AG09319 (cell line): Measurements from ENCODE around the gene DCLK2.

Source experiments
- DNase-seq: peaks from one replicate; pipeline ENCODE4 v3.0.0-alpha.2; 2010; ENCODE audit warnings: low read depth; ENCODE audit errors: extremely low read depth
- CTCF ChIP-seq: IDR thresholded peaks from 2 replicates; pipeline ENCODE4 v1.5.1; 2011; ENCODE audit warnings: low read depth, mild to moderate bottlenecking, inconsistent platforms, low read length, moderate library complexity

The DCLK2 gene

DNA sequence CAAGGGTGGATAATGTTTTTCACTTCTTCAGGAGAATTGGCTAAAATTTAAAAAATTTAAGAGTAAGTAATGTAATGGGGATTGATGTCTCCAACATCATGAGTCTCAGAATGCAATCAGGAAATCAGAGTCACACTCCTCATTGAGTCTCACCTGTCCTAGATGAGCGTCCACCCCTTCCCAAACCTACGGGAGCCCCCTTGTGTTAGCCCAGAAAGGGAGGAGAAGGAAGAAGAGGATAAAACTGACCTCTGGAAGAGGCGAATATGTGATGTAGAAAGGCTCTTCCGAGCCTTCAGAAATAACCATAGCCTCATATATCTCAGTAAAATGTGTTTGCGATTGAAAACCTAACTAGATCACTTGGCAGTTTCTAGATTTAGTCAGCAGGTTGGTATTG lies 157.1 kb downstream of the DCLK2 start:
- no peak for TF ChIP-seq CTCF
- DNase-seq = no peak

DNA sequence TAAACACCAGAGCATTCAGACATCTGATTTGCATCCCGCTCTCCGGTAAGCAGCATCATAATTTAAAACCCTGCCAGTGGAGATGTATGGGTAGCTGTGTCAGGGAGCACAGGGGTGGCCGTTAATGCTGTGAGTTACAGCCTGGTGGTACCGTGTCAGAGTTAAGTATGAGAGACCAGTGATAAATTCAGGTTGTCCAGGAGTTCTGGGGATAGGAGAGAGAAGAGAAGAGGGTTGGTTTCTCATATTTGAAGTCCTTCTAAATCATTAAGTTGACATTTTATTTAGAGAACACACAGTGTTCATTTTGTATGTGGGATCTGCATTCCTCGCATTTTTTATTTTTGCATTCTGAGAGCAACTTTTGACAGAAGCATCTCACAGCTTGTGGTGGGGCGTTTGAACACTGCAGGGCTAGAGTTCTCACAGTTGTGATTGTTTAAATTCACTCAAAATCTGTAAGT lies 157.6 kb downstream of the DCLK2 start:
- TF ChIP-seq CTCF = no peak
- DNase-seq = no peak

- no peak for DNase-seq
- TF ChIP-seq CTCF = no peak
Measured at GRCh38 chr4:150236626-150237025, 158.4 kb downstream of the DCLK2 start.

GRCh38 chr4:150237110-150237872 lies 159.0 kb downstream of the DCLK2 start:
- peak; percentile 87 for DNase-seq
- TF ChIP-seq CTCF = no peak

- TF ChIP-seq CTCF = no peak
- DNase-seq = no peak
Measured at GRCh38 chr4:150238591-150238990, 160.3 kb downstream of the DCLK2 start.

DNA sequence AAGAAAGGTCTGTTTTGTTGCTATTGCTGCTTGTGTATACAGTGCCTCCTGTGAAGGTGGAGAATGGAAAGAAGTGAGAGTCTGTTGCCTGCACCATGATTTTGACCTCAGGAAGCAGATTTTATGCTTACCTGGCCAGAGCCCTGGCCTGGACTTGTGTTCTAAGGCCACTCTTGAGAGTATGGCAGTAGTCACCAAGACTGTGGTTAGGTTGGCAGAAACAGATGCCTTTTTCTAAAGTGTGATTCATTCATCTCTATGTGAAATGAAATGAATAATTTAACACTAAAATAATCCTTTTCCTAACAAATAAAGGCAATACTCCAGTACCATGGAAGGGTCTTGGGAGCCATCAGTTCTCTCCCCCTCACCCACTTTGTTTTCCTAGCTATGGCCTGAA lies 161.8 kb downstream of the DCLK2 start:
- no peak for DNase-seq
- TF ChIP-seq CTCF = no peak

DNA sequence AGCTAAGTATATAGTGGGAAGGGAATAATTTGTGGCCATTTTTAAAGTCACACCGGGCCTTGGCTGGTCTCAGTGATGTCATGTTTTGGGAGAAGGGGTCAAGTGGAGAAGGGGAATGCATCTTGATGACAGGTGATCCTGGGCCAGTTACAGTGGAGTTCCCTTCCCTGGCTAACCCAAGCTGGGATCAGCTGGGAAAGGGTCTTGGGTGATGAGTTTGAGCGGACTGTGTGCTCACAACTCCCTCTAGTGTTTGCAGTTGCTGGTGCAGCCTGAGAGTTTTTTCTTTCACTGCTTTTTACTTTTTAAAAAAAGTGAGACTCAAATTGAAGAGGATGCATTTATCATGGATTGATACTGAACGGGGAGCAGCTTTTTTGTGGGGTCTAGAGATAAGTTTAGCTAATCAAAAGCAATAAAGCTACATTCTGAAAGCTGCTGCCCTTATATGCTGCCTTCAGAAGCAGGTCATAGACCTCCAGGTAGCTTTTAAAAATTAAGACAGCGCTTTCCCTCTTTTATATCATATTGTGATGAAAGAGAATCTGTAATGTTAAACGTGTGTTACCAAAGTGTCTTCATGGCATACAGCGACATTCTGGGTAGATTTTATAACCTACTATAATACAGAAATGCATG lies 164.7 kb downstream of the DCLK2 start:
- DNase-seq = no peak
- TF ChIP-seq CTCF = peak; percentile 91
